Forelimb muscle (tissue), 1 donor: ENCODE results near the gene MASP1. TPM values are rescaled to one million over a fixed set of nuclear protein-coding genes. Genes with fewer than 3 reads are reported as not detected.

Experiments used
- DNase-seq: peaks from one replicate; pipeline ENCODE4 v3.0.0-alpha.2; 2013; ENCODE audit warnings: low read depth
- polyA plus RNA-seq: library from polyadenylated mRNA; unstranded; fragments of 120-200 nt; gene quantifications from one replicate; pipeline ENCODE4 v1.2.1, GENCODE V29; 2013; ENCODE audit not compliant: insufficient read length

Gene MASP1
- polyA plus RNA-seq, 1 donor = 9.6 TPM

GRCh38 chr3:187293516-187294430, 2.2 kb upstream of the MASP1 start:
- no peak for DNase-seq

GRCh38 chr3:187292631-187293515, 1.3 kb upstream of the MASP1 start:
- no peak for DNase-seq

DNA sequence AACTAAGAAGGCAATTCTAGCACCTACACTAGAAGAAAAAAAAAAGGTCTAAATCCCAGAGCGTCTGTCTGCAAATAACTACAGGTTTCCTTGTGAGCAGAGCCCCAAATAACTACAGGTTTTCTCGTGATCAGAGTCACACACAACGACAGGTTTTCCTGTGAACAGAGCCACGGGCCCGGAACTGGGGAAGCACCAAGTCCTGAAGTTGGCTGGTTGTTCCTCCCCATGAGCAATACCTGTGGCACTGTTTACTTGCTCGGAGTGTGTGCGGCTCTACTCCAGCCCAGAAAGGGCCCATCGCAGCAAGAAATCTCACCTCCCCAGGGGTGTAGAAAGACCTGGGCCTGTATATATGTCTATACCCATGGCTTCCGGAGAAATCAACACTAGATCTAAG, 644 bp upstream of the MASP1 start:
- no peak for DNase-seq

- no peak for DNase-seq
Measured at GRCh38 chr3:187291001-187291511, 481 bp downstream of the MASP1 start.

GRCh38 chr3:187290503-187290902, 1.0 kb downstream of the MASP1 start:
- no peak for DNase-seq

DNA sequence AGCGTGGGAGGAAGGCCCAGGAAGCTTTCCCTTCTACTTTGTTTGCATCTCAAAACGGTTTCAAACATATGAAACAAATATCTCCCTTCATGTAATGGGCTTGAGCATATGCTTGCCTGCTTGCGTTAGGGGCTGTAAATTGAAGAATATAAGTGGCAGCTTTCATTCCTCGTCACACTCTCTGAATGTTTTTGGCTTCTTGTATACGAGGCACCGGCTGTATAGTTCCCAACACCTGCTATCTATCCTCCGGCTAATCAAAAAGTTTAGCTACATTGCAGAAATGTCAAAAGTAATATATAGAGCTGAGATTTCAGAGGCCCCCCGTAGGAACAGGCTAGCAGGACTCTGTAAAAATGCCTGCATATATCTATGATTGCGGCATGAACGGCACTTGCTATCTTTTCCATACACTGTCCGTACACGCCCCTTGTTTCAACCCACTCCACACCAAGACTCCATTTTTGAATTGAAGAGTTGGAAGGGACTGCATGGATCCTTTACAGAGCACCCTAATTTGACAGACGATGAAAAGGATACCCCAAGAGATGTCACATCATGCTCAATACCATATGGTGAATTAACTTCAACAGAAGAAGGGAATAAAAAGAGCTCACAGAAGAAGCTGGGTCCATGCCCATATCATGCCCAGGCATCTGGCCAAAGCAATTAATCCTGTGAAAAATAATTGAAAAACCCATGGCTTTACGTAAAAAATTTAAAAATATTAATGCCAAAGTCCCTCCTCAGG, 2.5 kb downstream of the MASP1 start:
- DNase-seq = no peak

DNA sequence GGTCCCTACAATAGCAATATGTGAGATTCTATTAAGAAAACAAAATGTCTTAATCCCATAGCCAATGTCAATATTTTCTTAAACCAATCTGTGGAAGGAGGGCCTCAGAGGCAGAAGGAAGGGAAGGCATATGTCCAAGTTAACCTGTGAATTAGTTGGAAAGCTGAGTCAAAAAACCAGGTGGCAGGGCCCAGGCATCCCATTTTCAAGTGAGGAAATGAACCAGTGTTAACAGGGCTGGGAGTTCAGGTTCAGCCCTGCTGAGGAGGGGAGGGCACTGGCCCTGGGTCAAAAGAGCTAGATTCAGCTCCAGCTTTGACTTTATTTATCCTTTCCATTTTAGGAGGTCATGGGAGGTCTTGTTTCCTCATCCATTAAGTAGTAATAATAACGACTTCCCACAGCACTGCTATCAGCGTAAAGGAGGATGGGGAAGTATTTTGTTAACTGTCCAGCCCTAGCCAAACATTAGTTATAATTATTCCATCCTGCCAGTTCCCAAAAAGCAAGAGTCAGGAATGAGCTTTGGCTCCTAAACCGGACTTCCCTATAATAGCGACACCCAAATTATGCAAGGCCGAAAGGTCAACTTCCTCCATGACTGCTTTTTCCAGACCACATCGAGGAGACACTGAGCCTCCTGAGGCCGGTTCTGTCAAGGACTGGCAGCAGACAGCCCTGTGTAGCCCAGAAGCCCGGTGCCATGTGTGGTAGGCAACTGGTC, 3.2 kb downstream of the MASP1 start:
- DNase-seq = no peak

DNA sequence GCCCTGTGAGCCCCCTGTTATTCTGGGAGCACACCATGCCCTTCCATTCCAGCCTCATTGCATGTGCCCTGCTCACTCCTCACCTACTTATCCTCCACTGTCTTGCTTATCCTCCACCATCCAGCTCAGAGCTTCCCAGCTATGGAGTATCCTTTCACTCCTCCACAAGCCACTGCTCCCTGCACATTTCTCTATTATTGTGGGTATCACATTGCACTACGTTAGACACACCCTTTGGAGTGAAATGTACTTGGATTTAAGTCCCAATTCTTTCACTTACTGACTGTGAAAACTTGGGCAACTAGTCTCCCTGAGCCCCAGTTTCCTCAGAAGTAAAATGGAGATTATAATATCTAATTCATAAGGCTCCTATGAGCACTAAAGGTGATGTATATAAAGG, 4.3 kb downstream of the MASP1 start:
- DNase-seq = no peak

DNA sequence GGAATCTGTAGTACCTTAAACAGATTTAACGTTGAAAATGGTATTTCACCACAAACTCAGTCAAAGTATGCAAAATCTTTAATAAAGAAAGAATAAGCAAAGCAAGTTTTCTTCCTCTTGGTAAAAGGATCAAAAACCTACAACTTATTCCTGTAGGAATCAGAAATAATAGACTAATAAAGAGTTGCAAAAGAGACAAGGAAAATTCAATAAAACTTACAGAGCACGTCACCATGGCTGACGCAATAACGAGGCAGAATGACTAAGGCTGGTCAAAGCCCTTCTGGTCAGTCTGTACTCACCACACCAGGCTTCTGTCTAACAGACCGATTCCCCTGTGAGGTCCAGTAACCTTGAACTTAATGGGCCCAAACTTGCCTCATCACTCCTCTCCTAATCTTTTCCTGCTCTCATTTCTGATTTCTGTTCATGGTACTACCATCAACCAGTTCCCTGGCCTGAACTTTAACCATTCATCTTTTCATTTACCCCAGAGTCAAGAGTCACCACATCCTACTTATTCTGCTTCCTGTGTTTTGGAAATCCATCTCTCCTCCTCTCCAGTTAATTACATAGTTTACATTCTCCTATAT, 5.0 kb downstream of the MASP1 start:
- no peak for DNase-seq

GRCh38 chr3:187281191-187281714, 10.3 kb downstream of the MASP1 start:
- DNase-seq = no peak

- no peak for DNase-seq
Measured at GRCh38 chr3:187280644-187281043, 10.9 kb downstream of the MASP1 start.

GRCh38 chr3:187277129-187277462, 14.4 kb downstream of the MASP1 start:
- no peak for DNase-seq

DNA sequence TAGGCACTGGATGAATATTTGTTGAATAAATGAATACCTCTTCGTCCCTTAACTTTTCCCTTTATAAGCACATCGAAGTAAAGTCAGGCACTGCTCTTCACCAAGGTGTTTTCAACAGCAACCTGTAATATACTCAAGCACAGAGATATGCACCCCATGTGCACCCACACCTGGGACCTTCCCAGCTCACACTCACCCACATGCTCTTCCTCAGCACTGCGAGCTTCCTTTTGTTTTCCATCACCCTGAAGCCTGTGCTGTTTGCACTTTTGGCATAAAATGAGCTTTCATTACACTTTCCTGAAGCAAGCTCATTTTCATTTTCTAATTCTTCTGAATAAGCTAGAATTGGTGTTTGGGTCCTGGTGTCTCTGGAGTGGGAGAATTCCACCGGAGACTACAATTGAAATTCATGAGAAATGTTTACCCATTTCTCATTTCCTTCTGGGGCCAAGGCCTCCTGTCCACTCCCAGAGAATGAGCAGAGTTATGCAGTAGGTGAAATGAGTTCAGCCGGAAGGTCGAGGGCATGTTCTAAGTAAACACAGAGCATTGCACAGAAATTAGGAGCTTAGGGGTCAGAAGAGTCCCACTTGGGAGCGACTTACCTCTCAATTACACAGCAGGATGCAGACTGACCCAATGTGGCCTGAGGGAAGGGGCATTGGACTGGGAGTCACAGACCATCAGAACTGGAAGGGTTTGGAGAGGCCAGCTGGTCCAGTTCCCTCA, 15.0 kb downstream of the MASP1 start:
- DNase-seq = no peak

GRCh38 chr3:187274977-187275338, 16.6 kb downstream of the MASP1 start:
- no peak for DNase-seq

DNA sequence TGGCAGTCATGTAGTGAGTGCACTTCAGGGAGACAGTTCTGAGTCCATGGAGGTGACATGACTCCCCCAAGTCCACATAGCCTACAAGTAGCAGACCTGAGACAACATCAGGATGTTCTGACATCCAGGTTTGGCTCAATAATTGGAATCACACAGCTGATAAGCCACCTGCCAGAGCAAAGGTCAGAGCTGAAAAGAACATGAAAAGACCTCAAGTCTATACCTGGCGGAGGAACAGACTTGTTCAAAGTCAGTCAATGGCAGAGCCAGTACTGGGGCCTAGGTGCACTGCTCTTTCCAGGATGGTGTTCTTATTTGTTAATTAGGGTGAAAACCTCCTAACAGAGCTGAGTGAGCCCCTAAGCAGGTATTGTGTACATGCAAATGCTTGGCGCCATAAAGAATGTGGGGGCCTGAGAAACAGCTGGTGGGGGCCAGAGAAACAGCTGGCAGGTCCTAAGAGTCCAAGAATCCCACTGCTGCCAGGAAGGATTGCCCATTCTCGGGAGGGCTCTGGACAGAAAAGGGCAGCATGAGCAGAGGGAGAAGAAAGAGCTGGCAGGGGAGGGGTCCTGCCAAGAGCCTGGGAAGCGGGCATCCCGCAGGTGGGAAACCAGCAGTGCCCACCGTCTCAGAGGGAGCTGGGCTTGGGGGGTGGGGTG, 17.1 kb downstream of the MASP1 start:
- no peak for DNase-seq

- no peak for DNase-seq
Measured at GRCh38 chr3:187271582-187271981, 20.0 kb downstream of the MASP1 start.

DNA sequence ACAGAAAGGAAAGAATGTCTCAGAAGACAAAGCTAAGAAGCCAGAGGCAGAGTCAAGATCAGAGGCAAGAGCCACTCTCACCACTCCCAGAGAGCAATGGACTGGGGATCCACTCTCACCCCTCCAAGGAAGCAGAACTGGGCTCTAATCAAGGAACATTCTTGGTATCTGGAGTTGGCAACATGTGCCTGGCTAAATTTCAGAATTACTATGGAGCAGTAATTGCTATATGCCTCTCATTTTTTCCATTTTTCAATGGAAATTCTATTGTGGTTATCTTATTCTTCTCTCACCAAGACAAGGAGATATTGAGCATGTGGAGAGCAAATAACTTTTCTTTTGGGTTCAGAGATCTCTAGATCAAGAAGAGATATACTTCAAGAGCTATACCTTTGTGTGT, 22.1 kb downstream of the MASP1 start:
- DNase-seq = no peak

DNA sequence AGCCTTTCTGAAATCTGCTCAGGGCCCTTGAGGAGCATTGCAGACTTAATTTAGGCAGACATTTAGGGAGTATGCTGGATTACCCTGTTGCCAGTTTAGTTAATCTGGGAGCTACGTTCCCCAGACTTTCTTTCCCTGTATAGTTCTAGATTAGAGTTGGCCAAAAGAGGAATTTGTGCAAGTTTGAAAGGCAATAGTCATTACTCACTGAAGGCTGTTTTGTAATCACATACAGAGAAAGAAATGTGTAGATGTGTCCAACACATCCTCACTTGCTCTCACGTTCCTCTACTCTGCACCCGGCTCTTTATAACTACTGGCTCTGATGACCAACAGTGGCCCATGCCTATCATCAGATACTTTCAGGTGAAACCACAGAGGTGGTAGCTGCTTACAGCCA, 24.2 kb downstream of the MASP1 start:
- DNase-seq = no peak

DNA sequence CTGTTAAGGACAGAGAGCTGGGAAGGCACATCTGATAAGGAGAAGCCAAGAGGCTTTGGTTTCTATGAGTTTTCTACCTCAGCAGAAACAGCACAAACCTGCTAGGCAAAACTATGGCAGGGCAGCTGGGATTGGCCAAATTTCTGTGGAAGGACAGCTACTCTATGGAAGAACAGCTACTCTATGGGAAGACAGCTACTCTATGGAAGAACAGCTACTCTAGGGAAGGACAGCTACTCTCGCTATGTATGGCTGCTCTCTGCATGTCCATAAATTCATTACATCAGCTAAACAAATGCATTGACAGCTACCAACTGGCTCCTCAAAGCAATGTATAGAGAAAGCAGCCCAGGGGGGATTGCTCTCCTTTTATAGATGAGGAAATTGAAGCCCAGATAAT, 24.8 kb downstream of the MASP1 start:
- DNase-seq = no peak
